Stimulated activated effector memory CD8-positive, alpha-beta T cell treated with anti-CD3 and anti-CD28 coated beads, Interleukin-12 subunit alpha, Interleukin-12 subunit beta, amount 100 ng/mL, for 72 hours (primary cell): ENCODE data around the gene THAP9.
"Not testable (repeated sequence)": the region's sequence is repeated elsewhere in the genome, so short reads cannot be mapped to it uniquely, and the experiment has no call there.

Experiments
- ATAC-seq: fragments of 150-1000 bp; cut with Tn5 transposase; 2 replicates; pipeline ENCODE4 v1.10.0; 2021
- DNase-seq, 2 donors: peaks; one replicate each; pipeline ENCODE4 v3.0.0; 2021 to 2022; ENCODE audit warnings: low spot score in 2 of 2
- H3K27ac Mint-ChIP-seq: one replicate; pipeline ENCODE4 v1.8.0; 2022; ENCODE audit warnings: mild to moderate bottlenecking, mixed read lengths
- H3K36me3 Mint-ChIP-seq: one replicate; pipeline ENCODE4 v1.8.0; 2022; ENCODE audit warnings: mild to moderate bottlenecking, mixed read lengths
- H3K4me1 Mint-ChIP-seq: one replicate; pipeline ENCODE4 v1.8.0; 2022; ENCODE audit warnings: mixed read lengths
- H3K4me3 Mint-ChIP-seq: one replicate; pipeline ENCODE4 v1.8.0; 2022; ENCODE audit warnings: mild to moderate bottlenecking, mixed read lengths
- H3K9me3 Mint-ChIP-seq: one replicate; pipeline ENCODE4 v1.8.0; 2022; ENCODE audit warnings: mixed read lengths

THAP9 gene

GRCh38 chr4:82913968-82914367 lies 13.4 kb downstream of the THAP9 start:
- H3K27ac Mint-ChIP-seq, H3K9me3 Mint-ChIP-seq, H3K4me3 Mint-ChIP-seq, H3K36me3 Mint-ChIP-seq, H3K4me1 Mint-ChIP-seq, ATAC-seq, DNase-seq: not testable (repeated sequence)

GRCh38 chr4:82918091-82918490 lies 17.6 kb downstream of the THAP9 start:
- H3K4me3 Mint-ChIP-seq = no peak overlapping the region
- H3K27ac Mint-ChIP-seq = no peak overlapping the region
- ATAC-seq = no peak
- no peaks in the 10 kb centered on the region for H3K4me1 Mint-ChIP-seq
- DNase-seq = no peak
- no peaks in the 10 kb centered on the region for H3K36me3 Mint-ChIP-seq
- H3K9me3 Mint-ChIP-seq = no peaks in the 10 kb centered on the region

- Mint-ChIP-seq H3K36me3 (no peaks in the 10 kb centered on the region), H3K4me1 (no peaks in the 10 kb centered on the region), H3K27ac (no peak overlapping the region), H3K9me3 (no peaks in the 10 kb centered on the region), H3K4me3 (no peak overlapping the region)
- ATAC-seq (no peak), DNase-seq (no peak)
Observed at GRCh38 chr4:82919386-82919785, 18.9 kb downstream of the THAP9 start.

- Mint-ChIP-seq H3K9me3 (no peaks in the 10 kb centered on the region), H3K36me3 (peaks cover 15% of the 10 kb centered on the region), H3K4me3 (no peak overlapping the region), H3K27ac (no peak overlapping the region), H3K4me1 (no peaks in the 10 kb centered on the region)
- DNase-seq (no peak), ATAC-seq (no peak)
Observed at GRCh38 chr4:82921795-82922194, 21.3 kb downstream of the THAP9 start.

DNA sequence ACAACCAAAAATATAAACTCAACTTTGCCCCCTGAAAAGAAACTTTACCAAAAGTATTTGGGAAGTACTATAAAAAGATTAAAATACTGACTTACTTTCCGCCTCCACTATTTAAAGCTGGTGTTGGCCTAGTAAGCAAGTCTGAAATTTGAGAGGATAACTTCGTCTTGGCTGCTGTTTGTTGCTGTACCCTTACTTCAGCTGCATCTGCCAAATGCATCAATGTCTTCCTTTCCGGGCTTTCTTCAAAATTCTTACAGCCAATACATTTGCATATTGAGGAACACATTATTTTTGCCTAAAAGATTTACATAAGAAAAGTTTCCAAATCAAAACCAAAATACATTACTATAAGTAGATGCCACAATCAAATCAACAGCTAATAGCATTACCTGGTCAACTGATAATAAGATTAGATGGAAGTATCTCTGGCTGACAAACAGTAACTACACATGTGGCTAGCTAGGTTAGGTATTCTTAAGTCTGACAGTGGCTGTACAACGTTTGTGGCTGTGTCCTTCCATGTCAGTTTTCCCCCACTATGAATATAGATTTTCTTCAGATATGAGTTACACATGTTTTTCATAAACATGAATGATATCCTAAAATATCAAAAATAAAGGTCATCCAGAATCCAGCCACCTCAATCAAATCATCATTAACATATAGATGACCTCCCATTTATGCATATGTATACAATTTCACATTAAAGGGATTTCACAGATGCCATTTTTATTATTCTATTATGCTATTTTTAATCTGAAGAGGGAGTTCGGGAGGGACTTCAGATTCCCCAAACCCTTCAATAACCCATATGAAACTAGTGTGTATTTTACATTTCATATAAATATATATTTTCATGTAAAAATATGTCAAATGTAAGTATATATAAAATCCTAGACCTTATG lies 30.6 kb downstream of the THAP9 start:
- no peak overlapping the region for H3K27ac Mint-ChIP-seq
- H3K4me3 Mint-ChIP-seq = no peak overlapping the region
- H3K4me1 Mint-ChIP-seq = no peaks in the 10 kb centered on the region
- H3K36me3 Mint-ChIP-seq = peaks cover 88% of the 10 kb centered on the region
- DNase-seq = no peak
- H3K9me3 Mint-ChIP-seq = no peaks in the 10 kb centered on the region
- ATAC-seq = no peak

GRCh38 chr4:82934441-82934840 lies 33.9 kb downstream of the THAP9 start:
- Mint-ChIP-seq H3K4me3 (no peak overlapping the region), H3K36me3 (peaks cover 94% of the 10 kb centered on the region), H3K9me3 (no peaks in the 10 kb centered on the region), H3K27ac (no peak overlapping the region), H3K4me1 (no peaks in the 10 kb centered on the region)
- DNase-seq = no peak
- ATAC-seq = no peak

DNA sequence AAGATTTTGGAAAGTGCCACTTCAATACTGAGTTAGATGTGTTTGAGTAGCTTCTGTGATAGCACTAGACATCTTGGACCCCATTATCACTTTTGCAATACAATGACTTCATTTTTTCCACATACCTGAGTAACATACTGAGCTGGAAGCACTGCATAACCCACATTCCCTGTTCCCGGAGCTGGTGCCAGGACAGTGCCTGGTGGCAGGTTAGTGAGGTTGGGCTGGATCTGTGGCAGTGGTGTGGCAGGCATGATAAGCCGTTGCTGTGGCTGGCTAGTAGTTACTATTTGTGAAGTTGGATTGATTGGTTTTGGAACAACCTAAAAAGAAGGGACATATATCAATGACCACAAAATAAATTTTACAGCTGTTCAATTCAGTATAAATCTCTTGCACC lies 38.9 kb downstream of the THAP9 start:
- no peaks in the 10 kb centered on the region for H3K9me3 Mint-ChIP-seq
- no peaks in the 10 kb centered on the region for H3K4me1 Mint-ChIP-seq
- no peak for ATAC-seq
- no peak overlapping the region for H3K27ac Mint-ChIP-seq
- no peak overlapping the region for H3K4me3 Mint-ChIP-seq
- H3K36me3 Mint-ChIP-seq = peaks cover 83% of the 10 kb centered on the region
- DNase-seq = no peak

GRCh38 chr4:82947498-82947897 lies 47.0 kb downstream of the THAP9 start:
- ATAC-seq (no peak), DNase-seq (no peak)
- Mint-ChIP-seq H3K27ac (no peak overlapping the region), H3K36me3 (peaks cover 23% of the 10 kb centered on the region), H3K9me3 (no peaks in the 10 kb centered on the region), H3K4me3 (no peak overlapping the region), H3K4me1 (no peaks in the 10 kb centered on the region)

- Mint-ChIP-seq H3K4me1 (no peaks in the 10 kb centered on the region), H3K4me3 (no peak overlapping the region), H3K9me3 (no peaks in the 10 kb centered on the region), H3K27ac (no peak overlapping the region), H3K36me3 (peaks cover 23% of the 10 kb centered on the region)
- no peak for ATAC-seq
- DNase-seq = no peak
Observed at GRCh38 chr4:82948647-82949204, 48.2 kb downstream of the THAP9 start.

GRCh38 chr4:82951196-82951595 lies 50.7 kb downstream of the THAP9 start:
- no peak overlapping the region for H3K27ac Mint-ChIP-seq

DNA sequence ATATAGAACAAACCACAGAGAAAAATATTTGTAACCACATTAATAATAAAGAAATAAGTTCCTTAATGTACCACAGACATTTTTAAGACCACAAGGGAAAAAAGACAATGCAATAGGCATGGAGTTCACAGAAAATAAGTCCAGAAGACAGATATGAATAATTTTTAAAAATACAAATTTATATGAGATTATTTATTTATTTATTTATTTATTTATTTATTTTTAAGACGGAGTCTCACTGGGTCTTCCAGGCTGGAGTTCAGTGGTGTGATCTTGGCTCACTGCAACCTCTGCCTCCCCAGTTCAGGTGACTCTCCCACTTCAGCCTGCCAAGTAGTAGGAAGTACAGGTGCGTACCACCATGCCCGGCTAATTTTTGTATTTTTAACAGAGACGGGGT lies 53.7 kb downstream of the THAP9 start:
- H3K27ac Mint-ChIP-seq = no peak overlapping the region
- ATAC-seq (no peak), DNase-seq (no peak)
- peaks cover 21% of the 10 kb centered on the region for H3K36me3 Mint-ChIP-seq
- H3K4me3 Mint-ChIP-seq = no peak overlapping the region
- H3K4me1 Mint-ChIP-seq = peaks cover 11% of the 10 kb centered on the region
- no peaks in the 10 kb centered on the region for H3K9me3 Mint-ChIP-seq

More at GRCh38 chr4:82951196-82951595, 50.7 kb downstream of the THAP9 start:
- H3K36me3 Mint-ChIP-seq = peaks cover 16% of the 10 kb centered on the region
- no peak overlapping the region for H3K4me3 Mint-ChIP-seq
- ATAC-seq = no peak
- no peaks in the 10 kb centered on the region for H3K9me3 Mint-ChIP-seq
- no peaks in the 10 kb centered on the region for H3K4me1 Mint-ChIP-seq
- DNase-seq = no peak

DNA sequence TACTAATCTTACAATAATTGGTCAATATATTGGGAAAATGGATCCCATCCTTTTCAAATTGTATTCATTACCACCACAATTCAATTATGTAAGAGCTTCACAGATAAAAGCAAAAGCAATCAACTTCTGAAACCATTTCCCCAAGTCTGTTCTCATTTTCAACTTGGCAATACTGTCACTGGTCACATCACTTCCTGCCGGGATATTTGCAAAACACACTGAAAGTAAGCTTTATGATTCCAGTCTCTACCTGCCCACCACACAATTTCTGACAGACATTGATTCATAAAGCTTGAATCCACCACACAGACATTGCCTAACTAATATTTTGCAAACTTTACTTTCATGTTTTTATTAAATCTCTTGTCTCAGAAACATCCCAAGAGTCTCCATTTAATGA lies 56.5 kb downstream of the THAP9 start:
- peak overlapping the region; percentile 0 for H3K27ac Mint-ChIP-seq
- peaks cover 11% of the 10 kb centered on the region for H3K4me1 Mint-ChIP-seq
- H3K4me3 Mint-ChIP-seq = no peak overlapping the region
- ATAC-seq (no peak), DNase-seq (no peak)
- no peaks in the 10 kb centered on the region for H3K9me3 Mint-ChIP-seq
- H3K36me3 Mint-ChIP-seq = peaks cover 50% of the 10 kb centered on the region

- DNase-seq (no peak), ATAC-seq (no peak)
- Mint-ChIP-seq H3K9me3 (no peaks in the 10 kb centered on the region), H3K27ac (no peak overlapping the region), H3K36me3 (peaks cover 90% of the 10 kb centered on the region), H3K4me3 (no peak overlapping the region), H3K4me1 (no peaks in the 10 kb centered on the region)
Observed at GRCh38 chr4:82965763-82966162, 65.2 kb downstream of the THAP9 start.

DNA sequence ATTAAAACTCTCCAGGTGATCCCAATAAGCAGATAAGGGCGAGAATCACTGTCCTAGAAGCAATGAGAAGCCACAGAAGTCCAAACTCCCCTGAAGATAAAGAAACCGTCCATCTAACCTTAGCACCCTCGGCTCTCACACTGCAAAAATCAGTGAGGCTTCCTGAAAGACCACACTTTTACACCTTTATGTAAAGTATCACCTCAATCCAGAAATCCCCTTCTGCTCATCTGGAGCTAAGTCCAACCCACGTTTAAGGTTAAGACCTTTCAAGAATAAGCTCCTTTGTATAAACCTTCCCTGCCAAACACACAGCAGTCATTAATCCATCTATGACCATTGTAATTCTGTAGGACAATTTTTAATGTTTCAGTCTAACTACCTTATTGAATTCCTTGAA lies 68.4 kb downstream of the THAP9 start:
- peaks cover 78% of the 10 kb centered on the region for H3K36me3 Mint-ChIP-seq
- H3K27ac Mint-ChIP-seq = no peak overlapping the region
- no peak for ATAC-seq

DNA sequence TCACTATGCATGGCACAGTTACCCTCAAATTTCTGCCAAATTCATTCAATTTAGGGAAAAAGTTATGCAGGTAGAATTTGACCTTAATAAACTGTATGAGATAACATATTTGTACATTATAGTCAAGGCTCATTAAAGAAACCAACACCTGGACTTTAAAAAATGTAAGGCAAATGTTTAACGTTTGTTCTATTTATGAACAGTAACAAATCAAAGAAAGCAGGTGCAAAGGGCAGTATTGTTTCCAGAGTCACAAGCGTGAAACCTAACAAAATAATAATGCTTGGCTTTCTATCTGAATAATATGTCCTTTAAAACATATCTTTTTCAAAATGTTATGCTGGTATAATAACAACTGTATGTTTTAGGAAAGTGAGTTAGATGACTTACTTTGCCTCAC lies 68.9 kb downstream of the THAP9 start:
- H3K9me3 Mint-ChIP-seq = no peaks in the 10 kb centered on the region
- no peaks in the 10 kb centered on the region for H3K4me1 Mint-ChIP-seq
- ATAC-seq (no peak), DNase-seq (no peak)
- no peak overlapping the region for H3K27ac Mint-ChIP-seq
- no peak overlapping the region for H3K4me3 Mint-ChIP-seq
- peaks cover 78% of the 10 kb centered on the region for H3K36me3 Mint-ChIP-seq

More for the DNA sequence above, 68.4 kb downstream of the THAP9 start:
- H3K4me1 Mint-ChIP-seq = no peaks in the 10 kb centered on the region
- no peaks in the 10 kb centered on the region for H3K9me3 Mint-ChIP-seq
- no peak for DNase-seq
- H3K4me3 Mint-ChIP-seq = no peak overlapping the region
